HCT116 (cell line): ENCODE results near the gene RFTN2. TPM values are rescaled to one million over a fixed set of nuclear protein-coding genes. Genes with fewer than 3 reads are reported as not detected.
"Not testable (repeated sequence)": the region's sequence is repeated elsewhere in the genome, so short reads cannot be mapped to it uniquely, and the experiment has no call there.

Experiments
- ATAC-seq: fragments of 200-7000 bp; cut with Tn5 transposase; 2 replicates; pipeline ENCODE4 v1.9.1; 2020; ENCODE audit warnings: mild to moderate bottlenecking, moderate library complexity
- BruUV-seq: library from RNA; stranded (reverse); fragments of 400-500 nt; replicated peaks from 2 replicates; lab custom pipeline; 2021; lab: Mats Ljungman, UMichigan
- CTCF ChIA-PET: fragments of 300-600 bp; sonication (Branson Sonifier 250); formaldehyde crosslinking; loops from one replicate; lab custom pipeline; 2021; ENCODE audit warnings: antibody characterized with exemption; lab: Charles Lee
- POLR2A ChIA-PET: fragments of 300-600, 350-600 bp; sonication (Branson Sonifier 250); formaldehyde crosslinking; loops from one replicate; lab custom pipeline; 2021; ENCODE audit warnings: antibody characterized with exemption; lab: Charles Lee
- RAD21 ChIA-PET, 2 experiments: fragments of 300-600 bp; sonication (Branson Sonifier 250); formaldehyde crosslinking; loops; one replicate each; lab custom pipeline; 2023; ENCODE audit warnings: low total read pairs in 2 of 2; ENCODE audit not compliant: uncharacterized antibody in 2 of 2, unreplicated experiment in 2 of 2, low non-redundant PET in 1 of 2; lab: Charles Lee
- DNase-seq: peaks from one replicate; pipeline ENCODE4 v3.0.0-alpha.2; 2010; ENCODE audit warnings: low read depth, low spot score
- H2AFZ ChIP-seq: fragments of 200-600 bp; shearing (Covaris generic), sonication (generic); 2 replicates; pipeline ENCODE4 v1.6.1; 2017; ENCODE audit warnings: low read depth, mixed run types, mixed read lengths, antibody characterized with exemption, low read length; ENCODE audit not compliant: poor library complexity, severe bottlenecking
- H3K27ac ChIP-seq: 2 replicates; pipeline ENCODE4 v1.5.1; 2012; ENCODE audit warnings: low read depth, low read length
- H3K27me3 ChIP-seq: fragments of 200-600 bp; sonication (generic); 2 replicates; pipeline ENCODE4 v1.6.1; 2016; ENCODE audit warnings: mixed run types, low read length, mixed read lengths; ENCODE audit not compliant: insufficient read depth
- H3K36me3 ChIP-seq, 2 experiments: fragments of 200-500 bp in 1 of 2; fragments of 200-600 bp in 1 of 2; sonication (Bioruptor generic) in 1 of 2; sonication (generic) in 1 of 2; 2 replicates each; pipeline versions ENCODE4 v1.5.1 to v1.6.1; 2014 to 2016; ENCODE audit warnings: low read length in 2 of 2, inconsistent platforms in 1 of 2, mixed read lengths in 1 of 2, mixed run types in 1 of 2; ENCODE audit not compliant: insufficient read depth in 2 of 2, control insufficient read depth in 1 of 2
- H3K4me1 ChIP-seq, 2 experiments: fragments of 200-600 bp in 1 of 2; sonication (generic) in 1 of 2; 2 replicates each; pipeline versions ENCODE4 v1.5.1 to v1.6.1; 2012 to 2017; ENCODE audit warnings: low read length in 2 of 2, inconsistent platforms in 1 of 2, mild to moderate bottlenecking in 1 of 2, mixed read lengths in 1 of 2, mixed run types in 1 of 2, moderate library complexity in 1 of 2; ENCODE audit not compliant: insufficient read depth in 2 of 2, control insufficient read depth in 1 of 2
- H3K4me2 ChIP-seq: fragments of 200-600 bp; sonication (generic); 2 replicates; pipeline ENCODE4 v1.6.1; 2017; ENCODE audit warnings: mixed run types, low read length, mixed read lengths
- H3K4me3 ChIP-seq, 2 experiments: fragments of 200-600 bp in 1 of 2; sonication (generic) in 1 of 2; replicated peaks in 1 of 2; 2 replicates each; pipeline ENCODE4 v1.5.1; 2011 to 2016; ENCODE audit warnings: low read length in 2 of 2, control low read depth in 1 of 2, low read depth in 1 of 2, mild to moderate bottlenecking in 1 of 2, mixed read lengths in 1 of 2, mixed run types in 1 of 2
- H3K79me2 ChIP-seq: fragments of 200-600 bp; sonication (generic); 2 replicates; pipeline ENCODE4 v1.6.1; 2017; ENCODE audit warnings: mild to moderate bottlenecking, mixed run types, low read length, moderate library complexity, mixed read lengths; ENCODE audit not compliant: insufficient read depth
- H3K9ac ChIP-seq: fragments of 200-600 bp; sonication (generic); 2 replicates; pipeline ENCODE4 v1.6.1; 2016; ENCODE audit warnings: low read length, mixed read lengths
- H3K9me2 ChIP-seq: fragments of 200-600 bp; sonication (generic), shearing (Covaris generic); 2 replicates; pipeline ENCODE4 v1.6.1; 2017; ENCODE audit warnings: mixed run types, mild to moderate bottlenecking, moderate library complexity; ENCODE audit not compliant: insufficient read depth
- H3K9me3 ChIP-seq, 2 experiments: fragments of 200-500 bp in 1 of 2; fragments of 200-600 bp in 1 of 2; sonication (Bioruptor generic) in 1 of 2; sonication (generic) in 1 of 2; 2 replicates each; pipeline ENCODE4 v1.6.1; 2014 to 2017; ENCODE audit warnings: low read length in 2 of 2, mixed read lengths in 2 of 2, inconsistent platforms in 1 of 2, low read depth in 1 of 2, mild to moderate bottlenecking in 1 of 2, mixed run types in 1 of 2, moderate library complexity in 1 of 2; ENCODE audit not compliant: control insufficient read depth in 1 of 2, insufficient read depth in 1 of 2
- H4K20me1 ChIP-seq: fragments of 200-600 bp; sonication (generic), shearing (Covaris generic); 2 replicates; pipeline ENCODE4 v1.6.1; 2017; ENCODE audit warnings: mixed run types, mild to moderate bottlenecking, moderate library complexity; ENCODE audit not compliant: insufficient read depth
- EZH2 ChIP-seq: fragments of 200-600 bp; sonication (generic); IDR thresholded peaks from 2 replicates; pipeline ENCODE4 v1.6.1; 2017; ENCODE audit warnings: antibody characterized with exemption, mixed run types
- SP1 ChIP-seq: IDR thresholded peaks from 2 replicates; pipeline ENCODE4 v1.6.1; 2012; ENCODE audit warnings: low read depth
- intact Hi-C: fragments of 100-400 bp; cut with micrococcal nuclease; formaldehyde crosslinking; loops from 2 replicates; pipeline ENCODE4 v1.10.0; 2022
- total RNA-seq: library from RNA; stranded (reverse); gene quantifications from one replicate; pipeline ENCODE4 v1.2.1, GENCODE V29; 2021; ENCODE audit not compliant: unreplicated experiment

RFTN2 gene
- total RNA-seq, 1 experiment from 2014 or later, result not detected

DNA sequence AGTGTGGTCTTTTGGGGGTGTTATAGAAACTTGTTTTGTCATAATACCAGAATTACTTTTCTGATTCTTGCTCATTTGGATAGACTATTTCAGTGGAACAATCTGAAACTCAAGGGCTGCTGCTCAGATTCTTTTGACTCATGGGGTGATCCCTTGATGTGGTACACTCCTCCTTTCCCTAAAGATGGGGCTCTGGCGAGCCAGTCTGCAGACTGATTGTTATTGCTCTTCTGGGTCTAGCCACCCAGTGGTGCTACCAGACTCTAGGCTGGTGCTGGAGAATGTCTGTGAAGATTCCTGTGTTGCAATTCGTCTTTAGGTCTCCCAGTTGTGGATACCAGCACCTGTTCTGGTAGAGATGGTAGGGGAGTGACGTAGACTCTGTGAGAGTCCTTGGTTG is 25.6 kb upstream of the RFTN2 start (continued):
- TF ChIP-seq EZH2, result no peak
- TF ChIP-seq SP1, result no peak

DNA sequence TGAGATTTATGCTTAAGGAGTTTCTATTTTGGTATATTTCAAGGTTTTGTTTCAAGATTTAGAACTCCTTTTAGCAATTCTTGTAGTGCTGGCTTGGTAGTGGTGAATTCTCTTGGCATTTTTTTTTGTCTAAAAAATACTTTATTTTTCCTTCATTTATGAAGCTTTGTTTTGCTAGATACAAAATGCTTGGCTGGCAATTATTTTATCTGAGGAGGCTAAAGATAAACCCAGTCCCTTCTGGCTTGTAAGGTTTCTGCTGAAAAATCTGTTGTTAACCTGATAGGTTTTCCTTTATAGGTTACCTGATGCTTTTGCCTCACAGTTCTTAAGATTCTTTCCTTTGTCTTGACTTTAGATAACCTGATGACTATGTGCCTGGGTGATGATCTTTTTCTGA is 24.3 kb upstream of the RFTN2 start:
- H3K4me2 ChIP-seq, H3K36me3 ChIP-seq, DNase-seq, H3K4me3 ChIP-seq, RAD21 ChIA-PET, CTCF ChIA-PET, BruUV-seq, H3K9me2 ChIP-seq, H3K4me1 ChIP-seq, H4K20me1 ChIP-seq, H3K79me2 ChIP-seq, H3K27ac ChIP-seq, POLR2A ChIA-PET, H3K9ac ChIP-seq, ATAC-seq, H3K27me3 ChIP-seq, H3K9me3 ChIP-seq, H2AFZ ChIP-seq: not testable (repeated sequence)
- intact Hi-C loops, result loop anchor here (10.0 kb wide), 2 partner anchors 195 to 595 kb away; partner anchors contain the start of gene HSPE1

DNA sequence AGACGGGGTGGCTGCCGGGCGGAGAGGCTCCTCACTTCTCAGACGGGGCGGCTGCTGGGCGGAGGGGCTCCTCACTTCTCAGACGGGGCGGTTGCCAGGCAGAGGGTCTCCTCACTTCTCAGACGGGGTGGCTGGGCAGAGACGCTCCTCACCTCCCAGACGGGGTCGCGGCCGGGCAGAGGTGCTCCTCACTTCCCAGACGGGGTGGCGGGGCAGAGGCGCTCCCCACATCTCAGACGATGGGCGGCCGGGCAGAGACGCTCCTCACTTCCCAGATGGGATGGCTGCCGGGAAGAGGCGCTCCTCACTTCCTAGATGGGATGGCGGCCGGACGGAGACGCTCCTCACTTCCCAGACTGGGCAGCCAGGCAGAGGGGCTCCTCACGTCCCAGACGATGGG is 21.2 kb upstream of the RFTN2 start:
- not testable (repeated sequence) for BruUV-seq, ATAC-seq, H3K4me1 ChIP-seq

GRCh38 chr2:197695971-197696370 is 20.6 kb upstream of the RFTN2 start:
- CTCF ChIA-PET, H3K36me3 ChIP-seq, H4K20me1 ChIP-seq, DNase-seq, H3K9ac ChIP-seq, H3K4me1 ChIP-seq, H3K27me3 ChIP-seq, ATAC-seq, intact Hi-C loops, H3K9me2 ChIP-seq, BruUV-seq, H3K27ac ChIP-seq, H3K4me3 ChIP-seq, POLR2A ChIA-PET, H3K9me3 ChIP-seq, H3K79me2 ChIP-seq, H2AFZ ChIP-seq, H3K4me2 ChIP-seq, RAD21 ChIA-PET: not testable (repeated sequence)

More for the DNA sequence above, 21.2 kb upstream of the RFTN2 start:
- H3K27me3 ChIP-seq, H2AFZ ChIP-seq, H3K9me3 ChIP-seq, H3K36me3 ChIP-seq, H3K9me2 ChIP-seq, intact Hi-C loops, H3K27ac ChIP-seq, H4K20me1 ChIP-seq, DNase-seq, RAD21 ChIA-PET, H3K79me2 ChIP-seq, POLR2A ChIA-PET, H3K4me3 ChIP-seq, H3K9ac ChIP-seq, CTCF ChIA-PET, H3K4me2 ChIP-seq: not testable (repeated sequence)

GRCh38 chr2:197695206-197695605 is 19.8 kb upstream of the RFTN2 start:
- H3K9me2 ChIP-seq, BruUV-seq, H3K27me3 ChIP-seq, H2AFZ ChIP-seq, intact Hi-C loops, H3K36me3 ChIP-seq, H4K20me1 ChIP-seq, DNase-seq, H3K4me2 ChIP-seq, ATAC-seq, POLR2A ChIA-PET, H3K9ac ChIP-seq, H3K9me3 ChIP-seq, H3K4me3 ChIP-seq, H3K4me1 ChIP-seq, RAD21 ChIA-PET, H3K27ac ChIP-seq, CTCF ChIA-PET, H3K79me2 ChIP-seq: not testable (repeated sequence)
